IMR-90 (cell line): Measurements from ENCODE around the gene UBR4.
"Not testable (repeated sequence)": the region's sequence is repeated elsewhere in the genome, so short reads cannot be mapped to it uniquely, and the experiment has no call there.

ENCODE experiments used
- BHLHE40 ChIP-seq: fragments of 150-350 bp; IDR thresholded peaks from 2 replicates; pipeline ENCODE4 v1.6.1; 2016; ENCODE audit warnings: mild to moderate bottlenecking, low read depth, low read length
- CHD1 ChIP-seq: IDR thresholded peaks from 2 replicates; pipeline ENCODE4 v1.6.1; 2012; ENCODE audit warnings: low read depth, low read length, improper control_type of control experiment
- MAZ ChIP-seq: IDR thresholded peaks from 2 replicates; pipeline ENCODE4 v1.6.1; 2012; ENCODE audit warnings: low read depth, mild to moderate bottlenecking, low read length, improper control_type of control experiment, moderate library complexity, borderline replicate concordance
- MXI1 ChIP-seq: IDR thresholded peaks from 2 replicates; pipeline ENCODE4 v1.6.1; 2012; ENCODE audit warnings: low read depth, mild to moderate bottlenecking, low read length, moderate library complexity, borderline replicate concordance
- POLR2A ChIP-seq: IDR thresholded peaks from 2 replicates; pipeline ENCODE4 v1.6.1; 2012; ENCODE audit warnings: mild to moderate bottlenecking, low read depth, low read length
- RAD21 ChIP-seq: IDR thresholded peaks from 2 replicates; pipeline ENCODE4 v1.6.1; 2012; ENCODE audit warnings: low read length, improper control_type of control experiment
- RFX5 ChIP-seq: IDR thresholded peaks from 2 replicates; pipeline ENCODE4 v1.8.0; 2012; ENCODE audit warnings: low read depth, mild to moderate bottlenecking, low read length, moderate library complexity
- SMC3 ChIP-seq: fragments of 150-350 bp; IDR thresholded peaks from 2 replicates; pipeline ENCODE4 v1.6.1; 2016; ENCODE audit warnings: low read depth, mild to moderate bottlenecking, antibody characterized with exemption, low read length, moderate library complexity
- TF ChIP-seq, protein P1 (sequence below): conservative IDR thresholded peaks from 2 replicates; pipeline ENCODE4 v1.5.1; 2012; ENCODE audit warnings: mild to moderate bottlenecking, low read depth, low read length, improper control_type of control experiment
- TF ChIP-seq, protein P2 (sequence below): fragments of 150-350 bp; IDR thresholded peaks from 2 replicates; pipeline ENCODE4 v1.6.1; 2016; ENCODE audit warnings: low read depth, mild to moderate bottlenecking, low read length, moderate library complexity, borderline replicate concordance
- TF ChIP-seq, protein P3 (sequence below): fragments of 150-350 bp; IDR thresholded peaks from 2 replicates; pipeline ENCODE4 v1.6.1; 2017; ENCODE audit warnings: mild to moderate bottlenecking, antibody characterized with exemption, low read length, low read depth

DNA sequence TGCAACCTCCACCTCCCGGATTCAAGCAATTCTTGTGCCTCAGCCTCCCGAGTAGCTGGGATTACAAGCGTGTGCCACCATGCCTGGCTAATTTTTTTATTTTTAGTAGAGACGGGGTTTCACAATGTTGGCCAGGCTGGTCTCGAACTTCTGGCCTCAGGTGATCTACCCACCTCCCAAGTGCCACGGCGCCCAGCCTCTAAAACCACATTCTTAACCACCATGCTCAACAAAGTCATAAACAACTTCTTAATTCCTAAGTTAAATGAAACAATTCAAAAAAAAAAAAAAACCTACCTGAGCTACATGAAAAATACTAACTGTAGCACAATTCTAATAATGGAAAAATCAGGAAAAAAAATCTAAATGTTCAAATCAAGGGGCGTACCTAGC is 29.8 kb downstream of the UBR4 start:
- TF ChIP-seq MXI1, RAD21, MAZ, POLR2A, CHD1, RFX5, SMC3, BHLHE40: not testable (repeated sequence)
- TF ChIP-seq, protein P1, sequence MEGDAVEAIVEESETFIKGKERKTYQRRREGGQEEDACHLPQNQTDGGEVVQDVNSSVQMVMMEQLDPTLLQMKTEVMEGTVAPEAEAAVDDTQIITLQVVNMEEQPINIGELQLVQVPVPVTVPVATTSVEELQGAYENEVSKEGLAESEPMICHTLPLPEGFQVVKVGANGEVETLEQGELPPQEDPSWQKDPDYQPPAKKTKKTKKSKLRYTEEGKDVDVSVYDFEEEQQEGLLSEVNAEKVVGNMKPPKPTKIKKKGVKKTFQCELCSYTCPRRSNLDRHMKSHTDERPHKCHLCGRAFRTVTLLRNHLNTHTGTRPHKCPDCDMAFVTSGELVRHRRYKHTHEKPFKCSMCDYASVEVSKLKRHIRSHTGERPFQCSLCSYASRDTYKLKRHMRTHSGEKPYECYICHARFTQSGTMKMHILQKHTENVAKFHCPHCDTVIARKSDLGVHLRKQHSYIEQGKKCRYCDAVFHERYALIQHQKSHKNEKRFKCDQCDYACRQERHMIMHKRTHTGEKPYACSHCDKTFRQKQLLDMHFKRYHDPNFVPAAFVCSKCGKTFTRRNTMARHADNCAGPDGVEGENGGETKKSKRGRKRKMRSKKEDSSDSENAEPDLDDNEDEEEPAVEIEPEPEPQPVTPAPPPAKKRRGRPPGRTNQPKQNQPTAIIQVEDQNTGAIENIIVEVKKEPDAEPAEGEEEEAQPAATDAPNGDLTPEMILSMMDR: not testable (repeated sequence)
- TF ChIP-seq, protein P2, sequence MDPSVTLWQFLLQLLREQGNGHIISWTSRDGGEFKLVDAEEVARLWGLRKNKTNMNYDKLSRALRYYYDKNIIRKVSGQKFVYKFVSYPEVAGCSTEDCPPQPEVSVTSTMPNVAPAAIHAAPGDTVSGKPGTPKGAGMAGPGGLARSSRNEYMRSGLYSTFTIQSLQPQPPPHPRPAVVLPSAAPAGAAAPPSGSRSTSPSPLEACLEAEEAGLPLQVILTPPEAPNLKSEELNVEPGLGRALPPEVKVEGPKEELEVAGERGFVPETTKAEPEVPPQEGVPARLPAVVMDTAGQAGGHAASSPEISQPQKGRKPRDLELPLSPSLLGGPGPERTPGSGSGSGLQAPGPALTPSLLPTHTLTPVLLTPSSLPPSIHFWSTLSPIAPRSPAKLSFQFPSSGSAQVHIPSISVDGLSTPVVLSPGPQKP: not testable (repeated sequence)
- TF ChIP-seq, protein P3, sequence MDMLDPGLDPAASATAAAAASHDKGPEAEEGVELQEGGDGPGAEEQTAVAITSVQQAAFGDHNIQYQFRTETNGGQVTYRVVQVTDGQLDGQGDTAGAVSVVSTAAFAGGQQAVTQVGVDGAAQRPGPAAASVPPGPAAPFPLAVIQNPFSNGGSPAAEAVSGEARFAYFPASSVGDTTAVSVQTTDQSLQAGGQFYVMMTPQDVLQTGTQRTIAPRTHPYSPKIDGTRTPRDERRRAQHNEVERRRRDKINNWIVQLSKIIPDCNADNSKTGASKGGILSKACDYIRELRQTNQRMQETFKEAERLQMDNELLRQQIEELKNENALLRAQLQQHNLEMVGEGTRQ: not testable (repeated sequence)
